ENCODE measurements around the gene BLCAP.
"Not testable (repeated sequence)": the region's sequence is repeated elsewhere in the genome, so short reads cannot be mapped to it uniquely, and the experiment has no call there.

BLCAP gene

DNA sequence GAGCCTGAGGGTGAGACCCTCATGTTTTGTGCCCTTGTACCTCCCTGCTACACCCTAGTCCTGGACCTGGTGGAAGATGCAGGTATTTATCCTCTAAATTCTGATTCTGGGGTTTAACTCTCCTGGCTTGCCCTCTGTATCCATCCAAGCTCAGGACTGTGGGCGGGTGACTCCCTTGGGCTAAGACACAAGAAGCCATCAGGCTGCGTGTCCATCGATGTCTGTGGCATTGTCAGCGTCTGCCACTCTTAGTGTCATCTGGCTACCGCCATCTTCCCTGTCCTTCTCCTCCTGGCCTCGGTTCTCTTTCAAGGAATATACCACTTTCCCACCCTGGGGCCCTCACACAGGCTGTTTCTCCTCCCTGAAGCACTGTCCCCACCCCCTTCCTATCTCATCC lies 28.9 kb upstream of the BLCAP start:
- DNase-seq (ENCODE audit: low read depth), result no peak

- DNase-seq (ENCODE audit: low read depth), result not testable (repeated sequence)
These were observed 27.1 kb upstream of the BLCAP start for GRCh38 chr20:37554721-37555298.

DNA sequence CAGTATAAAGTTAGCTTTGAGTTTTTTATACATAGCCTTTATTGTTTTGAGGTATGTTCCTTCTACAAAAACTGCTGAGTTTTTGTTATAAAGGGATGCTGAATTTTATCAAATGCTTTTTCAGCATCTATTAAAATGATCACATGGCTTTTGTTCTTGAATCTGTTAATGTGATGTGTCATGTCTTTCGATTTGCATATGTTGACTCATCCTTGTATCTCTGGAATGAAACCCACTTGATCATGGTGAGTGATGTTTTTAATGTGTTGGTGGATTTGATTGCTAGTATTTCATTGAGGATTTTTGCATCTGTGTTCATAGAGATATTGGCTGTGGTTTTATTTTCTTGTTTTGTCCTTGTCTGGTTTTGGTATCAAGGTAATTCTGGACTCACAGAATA lies 24.7 kb upstream of the BLCAP start:
- peak; percentile 58 for DNase-seq (ENCODE audit: low read depth)

DNA sequence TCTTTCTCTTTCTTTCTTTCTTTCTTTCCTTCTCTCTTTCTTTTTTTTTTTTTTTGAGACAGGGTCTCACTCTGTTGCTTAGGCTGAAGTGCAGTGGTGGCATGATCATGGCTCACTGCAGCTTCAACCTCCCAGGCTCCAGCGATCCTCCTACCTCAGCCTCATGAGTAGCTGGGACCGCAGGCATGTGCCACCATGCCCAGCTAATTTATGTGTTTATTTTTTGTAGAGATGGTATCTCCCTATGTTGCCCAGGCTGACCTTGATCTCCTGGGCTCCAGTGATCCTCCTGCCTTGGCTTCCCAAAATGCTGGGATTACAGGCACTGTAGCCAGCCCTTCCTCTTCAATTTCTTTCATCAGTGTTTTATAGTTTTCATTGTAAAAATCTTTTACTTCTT lies 24.0 kb upstream of the BLCAP start:
- DNase-seq (ENCODE audit: low read depth), result not testable (repeated sequence)

DNA sequence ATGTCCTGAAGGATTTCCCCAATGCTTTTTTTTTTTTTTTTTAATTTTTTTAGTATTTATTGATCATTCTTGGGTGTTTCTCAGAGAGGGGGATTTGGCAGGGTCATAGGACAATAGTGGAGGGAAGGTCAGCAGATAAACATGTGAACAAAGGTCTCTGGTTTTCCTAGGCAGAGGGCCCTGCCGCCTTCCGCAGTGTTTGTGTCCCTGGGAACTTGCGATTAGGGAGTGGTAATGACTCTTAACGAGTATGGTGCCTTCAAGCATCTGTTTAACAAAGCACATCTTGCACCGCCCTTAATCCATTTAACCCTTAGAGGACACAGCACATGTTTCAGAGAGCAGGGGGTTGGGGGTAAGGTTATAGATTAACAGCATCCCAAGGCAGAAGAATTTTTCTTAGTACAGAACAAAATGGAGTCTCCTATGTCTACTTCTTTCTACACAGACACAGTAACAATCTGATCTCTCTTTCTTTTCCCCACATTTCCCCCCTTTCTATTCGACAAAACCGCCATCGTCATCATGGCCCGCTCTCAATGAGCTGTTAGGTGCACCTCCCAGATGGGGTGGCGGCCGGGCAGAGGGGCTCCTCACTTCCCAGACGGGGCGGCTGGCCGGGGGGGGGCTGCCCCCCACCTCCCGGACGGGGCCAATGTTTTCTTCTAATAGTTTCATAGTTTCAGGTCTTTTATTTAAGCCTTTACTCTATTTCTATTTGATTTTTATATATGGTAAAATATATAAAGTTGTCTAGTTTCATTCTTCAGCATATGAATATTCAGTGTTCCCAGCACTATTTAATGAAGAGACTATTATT lies 22.6 kb upstream of the BLCAP start:
- DNase-seq (ENCODE audit: low read depth), result not testable (repeated sequence)

GRCh38 chr20:37547912-37548311 lies 20.2 kb upstream of the BLCAP start:
- DNase-seq (ENCODE audit: low read depth), result no peak

DNA sequence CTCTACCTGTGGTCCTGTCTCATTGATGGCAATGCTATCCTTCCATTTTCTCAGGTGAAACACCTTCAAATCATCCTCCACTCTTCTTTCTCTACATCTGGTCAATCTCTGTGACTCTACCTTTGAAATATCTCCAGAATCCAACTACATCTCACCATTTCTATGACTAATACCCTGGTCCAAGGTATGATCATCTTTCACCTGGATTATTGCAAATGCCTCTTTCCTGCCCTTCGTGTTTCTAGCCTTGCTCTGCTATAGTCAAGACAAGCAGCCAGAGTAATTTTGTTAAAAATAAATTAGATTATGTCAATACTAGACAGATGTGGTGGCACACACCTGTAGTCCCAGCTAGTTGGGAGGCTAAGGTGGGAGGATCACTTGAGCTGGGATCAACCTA lies 17.8 kb upstream of the BLCAP start:
- DNase-seq (ENCODE audit: low read depth), result no peak

DNA sequence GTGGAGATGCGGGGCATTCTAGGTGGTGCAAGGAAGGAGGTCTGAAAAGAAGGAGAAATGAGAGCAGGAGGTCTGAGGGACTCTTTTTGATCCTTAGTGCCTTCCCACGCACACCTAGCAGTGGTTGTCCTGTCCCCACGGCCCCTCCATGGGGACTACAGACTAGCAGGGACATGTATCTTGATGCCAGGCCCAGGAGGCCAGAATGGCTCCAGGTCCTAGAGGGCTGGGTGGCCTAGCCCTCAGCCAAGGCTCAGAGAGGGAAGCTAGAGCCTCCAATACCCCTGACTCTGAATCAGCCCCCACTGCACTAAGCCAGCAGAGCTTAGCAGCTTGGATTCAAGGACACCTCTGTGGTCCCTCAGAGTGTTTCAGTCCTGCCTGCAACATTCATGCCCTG lies 16.7 kb upstream of the BLCAP start:
- DNase-seq (ENCODE audit: low read depth), result no peak

- DNase-seq (ENCODE audit: low read depth), result peak; percentile 58
These were observed 16.2 kb upstream of the BLCAP start for GRCh38 chr20:37543828-37544227.

DNA sequence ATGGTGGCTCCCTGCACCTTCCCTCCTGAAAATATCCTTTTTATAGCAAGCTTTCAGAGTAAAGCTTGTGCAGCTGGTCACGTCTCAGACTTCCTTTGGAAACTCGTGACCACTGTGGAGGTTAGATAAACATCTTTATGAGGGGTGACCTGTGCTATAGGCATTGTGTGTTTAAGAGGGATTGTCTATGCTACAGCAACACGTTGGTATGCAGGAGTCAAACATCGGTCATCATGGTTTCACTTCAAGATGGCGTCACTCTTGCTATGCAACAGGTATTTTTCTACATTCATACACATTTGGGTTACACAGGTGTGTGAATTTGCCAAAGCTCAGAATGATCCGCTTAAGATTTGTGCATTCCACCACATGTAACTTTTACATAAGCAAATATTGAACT lies 14.6 kb upstream of the BLCAP start:
- peak; percentile 82 for DNase-seq (ENCODE audit: low read depth)

DNA sequence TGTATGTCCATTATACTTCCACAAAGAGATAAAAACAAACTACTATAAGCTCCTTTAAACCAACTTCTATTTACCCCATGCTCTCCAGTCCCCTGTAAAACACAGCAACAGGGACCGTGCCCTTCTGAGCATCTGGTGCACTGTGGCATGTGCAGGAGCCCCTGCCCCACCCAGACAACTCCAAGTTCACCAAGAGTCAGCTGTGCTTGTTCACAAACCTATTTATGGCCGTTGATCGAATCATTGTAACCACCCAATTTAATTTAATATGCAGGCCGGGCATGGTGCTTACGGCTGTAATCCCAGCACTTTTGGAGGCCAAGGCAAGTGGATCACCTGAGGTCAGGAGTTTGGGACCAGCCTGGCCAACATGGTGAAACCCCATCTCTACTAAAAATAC lies 13.7 kb upstream of the BLCAP start:
- no peak for DNase-seq (ENCODE audit: low read depth)

DNA sequence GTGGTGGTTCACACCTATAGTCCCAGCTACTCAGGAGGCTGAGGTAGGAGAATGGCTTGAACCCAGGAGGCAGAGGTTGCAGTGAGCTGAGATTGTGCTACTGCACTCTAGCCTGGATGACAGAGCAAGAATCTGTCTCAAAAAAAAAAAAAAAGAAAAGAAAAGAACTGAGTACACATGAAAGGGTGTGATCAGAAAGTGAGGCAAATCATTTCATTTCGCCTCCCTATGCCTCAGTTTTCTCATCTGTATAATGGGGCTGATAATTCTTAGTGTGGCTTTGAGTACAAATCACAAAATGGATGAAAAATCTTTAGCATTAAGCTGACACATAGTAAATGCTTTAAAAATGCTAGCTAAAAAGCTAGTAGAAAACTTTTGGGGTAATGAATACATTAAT lies 13.2 kb upstream of the BLCAP start:
- not testable (repeated sequence) for DNase-seq (ENCODE audit: low read depth)

GRCh38 chr20:37540001-37540400 lies 12.3 kb upstream of the BLCAP start:
- no peak for DNase-seq (ENCODE audit: low read depth)

DNA sequence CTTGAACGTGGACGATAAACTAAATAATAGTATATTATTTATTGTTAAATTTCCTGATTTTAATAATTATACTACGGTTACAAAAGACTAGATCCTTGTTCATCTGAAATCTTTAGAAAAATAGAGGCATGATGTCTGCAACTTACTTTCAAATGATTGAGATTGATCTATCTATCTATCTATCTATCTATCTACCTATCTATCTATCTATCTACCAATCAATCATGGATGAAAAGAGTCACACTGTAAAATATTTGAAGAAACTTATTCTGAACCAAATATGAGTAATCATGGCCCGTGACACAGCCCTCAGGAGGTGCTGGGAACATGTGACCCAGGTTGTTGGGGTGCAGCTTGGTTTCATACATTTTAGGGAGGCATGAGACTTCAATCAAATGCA lies 11.7 kb upstream of the BLCAP start:
- no peak for DNase-seq (ENCODE audit: low read depth)

- DNase-seq (ENCODE audit: low read depth), result peak; percentile 64
These were observed 10.3 kb upstream of the BLCAP start for GRCh38 chr20:37538003-37538402.

GRCh38 chr20:37537505-37537904 lies 9.8 kb upstream of the BLCAP start:
- DNase-seq (ENCODE audit: low read depth), result no peak

DNA sequence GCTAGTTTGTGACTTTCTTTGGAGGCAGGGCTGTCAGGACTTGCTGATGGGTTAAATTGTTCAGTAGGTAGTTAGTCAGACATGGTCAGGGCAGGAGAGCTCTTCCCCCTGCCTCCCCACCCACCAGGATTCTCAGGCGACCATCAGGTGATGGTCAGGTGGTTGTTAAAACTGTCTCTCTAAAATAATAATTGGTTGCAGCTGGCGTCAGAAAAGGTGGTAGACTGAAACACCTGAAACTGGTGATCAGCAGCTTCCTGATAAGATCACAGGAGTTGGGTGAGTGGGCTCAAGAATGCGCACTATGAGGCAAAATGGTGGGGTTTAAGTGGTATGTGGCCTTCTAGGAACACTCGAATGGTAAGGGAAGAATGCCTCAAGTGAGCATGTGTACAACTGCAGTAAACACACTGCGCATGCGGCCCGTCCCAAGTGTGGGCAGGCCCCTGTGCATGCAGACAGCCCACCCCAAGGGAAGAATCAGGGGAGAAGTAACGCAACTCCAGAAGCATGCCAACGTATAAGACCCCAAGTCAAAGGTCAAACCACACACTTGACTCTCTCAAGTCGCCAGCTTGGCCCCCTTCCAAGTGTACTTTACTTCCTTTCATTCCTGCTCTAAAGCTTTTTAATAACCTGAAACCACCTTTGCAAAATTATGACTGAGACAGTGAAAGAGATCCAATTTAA lies 7.9 kb upstream of the BLCAP start:
- no peak for DNase-seq (ENCODE audit: low read depth)

- peak; percentile 85 for DNase-seq (ENCODE audit: low read depth)
These were observed 6.9 kb upstream of the BLCAP start for GRCh38 chr20:37534401-37535157.

- DNase-seq (ENCODE audit: low read depth), result no peak
These were observed 5.6 kb upstream of the BLCAP start for GRCh38 chr20:37533154-37533715.

GRCh38 chr20:37531856-37532255 lies 4.2 kb upstream of the BLCAP start:
- DNase-seq (ENCODE audit: low read depth), result no peak

- no peak for DNase-seq (ENCODE audit: low read depth)
These were observed 3.0 kb upstream of the BLCAP start for GRCh38 chr20:37530696-37531095.

GRCh38 chr20:37529968-37530600 lies 2.4 kb upstream of the BLCAP start:
- no peak for DNase-seq (ENCODE audit: low read depth)

Measured in EH (cell line).